GM20000 (cell line): ENCODE results near the gene FASTKD2.
A peak's percentile ranks its signal among the peaks of the same experiment; 100 is the strongest.

Source experiments
- DNase-seq: peaks from one replicate; pipeline ENCODE4 v3.0.0; 2012; ENCODE audit warnings: low spot score
- CTCF ChIP-seq: IDR thresholded peaks from 2 replicates; pipeline ENCODE4 v1.5.1; 2012; ENCODE audit warnings: mild to moderate bottlenecking, control low read depth; ENCODE audit errors: extremely low read depth, missing control alignments

The FASTKD2 gene

GRCh38 chr2:206765242-206766056, at the start of gene FASTKD2, which contains the start of gene MDH1B:
Gene FASTKD2 (plus strand): TSS chr2:206765606. CDS start chr2:206766694, 1,088 bp downstream.
Gene MDH1B (minus strand): TSS chr2:206765328. CDS start chr2:206765271, 57 bp downstream.
- DNase-seq: peak; percentile 79
- TF ChIP-seq CTCF: no peak

GRCh38 chr2:206716623-206717022, 48.8 kb upstream of the FASTKD2 start:
- DNase-seq: no peak
- no peak for TF ChIP-seq CTCF

GRCh38 chr2:206718296-206718695, 47.1 kb upstream of the FASTKD2 start, which contains the start of gene DYTN:
Gene DYTN (minus strand): TSS chr2:206718396. CDS start chr2:206718279, 117 bp downstream.
- DNase-seq: no peak
- no peak for TF ChIP-seq CTCF

GRCh38 chr2:206721256-206721920, 44.0 kb upstream of the FASTKD2 start:
- no peak for TF ChIP-seq CTCF
- DNase-seq: peak; percentile 15

GRCh38 chr2:206723288-206723687, 42.1 kb upstream of the FASTKD2 start:
- TF ChIP-seq CTCF: no peak
- DNase-seq: no peak

GRCh38 chr2:206727287-206727686, 38.1 kb upstream of the FASTKD2 start:
- no peak for DNase-seq
- TF ChIP-seq CTCF: no peak
